CD4-positive, alpha-beta T cell (primary cell): ENCODE data around the gene DTWD1. TPM values are rescaled to one million over a fixed set of nuclear protein-coding genes. Genes with fewer than 3 reads are reported as not detected.

Experiments used
- ATAC-seq: fragments of 200-7000 bp; cut with Tn5 transposase; one replicate; pipeline ENCODE4 v1.10.0; 2022; ENCODE audit warnings: mild to moderate bottlenecking; ENCODE audit not compliant: poor library complexity
- CTCF ChIA-PET: fragments of 350-600 bp; sonication (Branson Sonifier 250); formaldehyde crosslinking; loops from one replicate; lab custom pipeline; 2021; ENCODE audit warnings: antibody characterized with exemption, inconsistent platforms; lab: Charles Lee
- POLR2A ChIA-PET: fragments of 350-600 bp; sonication (Branson Sonifier 250); formaldehyde crosslinking; loops from one replicate; lab custom pipeline; 2021; ENCODE audit warnings: antibody characterized with exemption, inconsistent platforms; lab: Charles Lee
- DNase-seq, 14 experiments: peaks; one replicate each; pipeline ENCODE4 v3.0.0-alpha.2; 2013 to 2020; ENCODE audit warnings: mixed read lengths in 2 of 14
- H3K27ac ChIP-seq, 2 donors: one replicate each; pipeline versions ENCODE4 v1.5.1 to v1.7.0; 2013; ENCODE audit warnings: low read length in 2 of 2, low read depth in 1 of 2, mild to moderate bottlenecking in 1 of 2
- H3K27me3 ChIP-seq, 2 experiments: 1 replicate in 1 of 2; 2 replicates in 1 of 2; pipeline versions ENCODE4 v1.6.1 to v1.7.0; 2013; ENCODE audit warnings: low read length in 2 of 2, control low read depth in 1 of 2, mild to moderate bottlenecking in 1 of 2, moderate library complexity in 1 of 2; ENCODE audit not compliant: insufficient read depth in 2 of 2, control insufficient read depth in 1 of 2
- H3K36me3 ChIP-seq: one replicate; pipeline ENCODE4 v1.6.1; 2013; ENCODE audit warnings: low read length, control low read depth; ENCODE audit not compliant: insufficient read depth
- H3K4me1 ChIP-seq: one replicate; pipeline ENCODE4 v1.6.1; 2013; ENCODE audit warnings: low read length, control low read depth; ENCODE audit not compliant: insufficient read depth
- H3K4me3 ChIP-seq: one replicate; pipeline ENCODE4 v1.5.1; 2013; ENCODE audit warnings: mild to moderate bottlenecking, low read length, moderate library complexity
- H3K9me3 ChIP-seq, 2 experiments: 1 replicate in 1 of 2; 2 replicates in 1 of 2; pipeline versions ENCODE4 v1.6.1 to v1.7.0; 2013; ENCODE audit warnings: low read length in 2 of 2, mild to moderate bottlenecking in 2 of 2, control low read depth in 1 of 2, moderate library complexity in 1 of 2; ENCODE audit not compliant: control insufficient read depth in 1 of 2, insufficient read depth in 1 of 2
- H3K27ac Mint-ChIP-seq: one replicate; pipeline ENCODE4 v1.8.0; 2020; ENCODE audit warnings: mixed read lengths
- H3K27me3 Mint-ChIP-seq: one replicate; pipeline ENCODE4 v1.8.0; 2021; ENCODE audit warnings: mixed read lengths
- H3K36me3 Mint-ChIP-seq: one replicate; pipeline ENCODE4 v1.8.0; 2021; ENCODE audit warnings: low read depth, mixed read lengths
- H3K4me1 Mint-ChIP-seq: one replicate; pipeline ENCODE4 v1.8.0; 2021; ENCODE audit warnings: low read depth, mixed read lengths
- H3K4me3 Mint-ChIP-seq: one replicate; pipeline ENCODE4 v1.8.0; 2020; ENCODE audit warnings: mild to moderate bottlenecking, mixed read lengths
- H3K9me3 Mint-ChIP-seq: one replicate; pipeline ENCODE4 v1.8.0; 2020; ENCODE audit warnings: mixed read lengths
- CTCF ChIP-seq: fragments of 200-600 bp; IDR thresholded peaks from one replicate; pipeline ENCODE4 v1.8.0; 2022; ENCODE audit warnings: antibody characterized with exemption, mild to moderate bottlenecking
- intact Hi-C, 2 experiments: fragments of 100-400 bp; cut with DNase I in 1 of 2; cut with micrococcal nuclease in 1 of 2; formaldehyde crosslinking; loops; one replicate each; pipeline versions ENCODE4 v1.15.1 to v1.9.0; 2023 to 2025; cut with DNase I, micrococcal nuclease
- total RNA-seq, 174 experiments: library from RNA in 2 of 174; stranded (reverse) in 2 of 174; gene quantifications; one replicate each; pipeline ENCODE4 v1.2.3 and lab custom pipeline; 2021 to 2026

DTWD1 gene
- total RNA-seq, 2 experiments from 2014 or later = 10.1 to 10.2 TPM

DNA sequence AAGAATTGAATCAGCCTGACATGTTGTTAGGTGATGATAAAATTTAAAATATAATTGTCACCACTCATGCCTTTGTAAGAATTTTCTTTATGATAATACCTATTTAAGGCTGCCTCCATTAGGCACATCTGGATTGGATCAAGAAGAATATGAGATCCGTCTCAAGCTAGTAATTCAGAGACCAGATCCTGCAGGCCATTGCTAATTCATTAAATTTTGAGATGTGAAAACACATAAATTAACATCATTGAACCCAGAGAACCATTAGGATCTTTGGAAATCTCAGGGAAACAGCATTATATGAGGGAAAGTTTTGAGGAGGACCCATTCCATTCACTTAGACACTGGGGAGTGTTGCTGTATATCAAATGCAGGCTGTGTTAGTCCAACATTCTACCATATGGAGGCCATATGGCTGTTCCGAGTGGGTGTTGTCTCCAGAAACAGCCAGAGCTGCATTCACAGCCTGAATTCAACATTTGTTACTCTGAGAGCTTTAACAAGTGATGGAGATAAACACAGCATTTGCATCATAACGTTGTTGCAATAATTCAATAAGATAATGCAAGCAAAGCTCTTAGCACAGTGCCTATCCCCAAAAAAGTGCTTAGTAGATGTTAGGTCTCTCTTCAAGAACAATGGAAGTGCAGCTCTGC, 67.4 kb downstream of the DTWD1 start:
- TF ChIP-seq CTCF = no peak
- Histone ChIP-seq H3K4me1 (no peaks in the 10 kb centered on the region), H3K27me3 (no peaks in the 10 kb centered on the region), H3K4me3 (no peak overlapping the region), H3K36me3 (no peaks in the 10 kb centered on the region), H3K9me3 (no peaks in the 10 kb centered on the region), H3K27ac (no peak overlapping the region)
- intact Hi-C loops = no loop called here
- H3K4me1 Mint-ChIP-seq = no peaks in the 10 kb centered on the region
- no peak overlapping the region for H3K4me3 Mint-ChIP-seq
- H3K27me3 Mint-ChIP-seq = no peaks in the 10 kb centered on the region
- POLR2A ChIA-PET = interaction anchor here (0.6 kb wide), 1 partner anchor 1261 kb away, joined by 3 read pairs; no protein-coding TSS in a partner anchor
- no peak overlapping the region for H3K27ac Mint-ChIP-seq
- no peaks in the 10 kb centered on the region for H3K36me3 Mint-ChIP-seq
- CTCF ChIA-PET = no interaction called here
- H3K9me3 Mint-ChIP-seq = no peaks in the 10 kb centered on the region
- ATAC-seq = no peak
- no peak for DNase-seq

DNA sequence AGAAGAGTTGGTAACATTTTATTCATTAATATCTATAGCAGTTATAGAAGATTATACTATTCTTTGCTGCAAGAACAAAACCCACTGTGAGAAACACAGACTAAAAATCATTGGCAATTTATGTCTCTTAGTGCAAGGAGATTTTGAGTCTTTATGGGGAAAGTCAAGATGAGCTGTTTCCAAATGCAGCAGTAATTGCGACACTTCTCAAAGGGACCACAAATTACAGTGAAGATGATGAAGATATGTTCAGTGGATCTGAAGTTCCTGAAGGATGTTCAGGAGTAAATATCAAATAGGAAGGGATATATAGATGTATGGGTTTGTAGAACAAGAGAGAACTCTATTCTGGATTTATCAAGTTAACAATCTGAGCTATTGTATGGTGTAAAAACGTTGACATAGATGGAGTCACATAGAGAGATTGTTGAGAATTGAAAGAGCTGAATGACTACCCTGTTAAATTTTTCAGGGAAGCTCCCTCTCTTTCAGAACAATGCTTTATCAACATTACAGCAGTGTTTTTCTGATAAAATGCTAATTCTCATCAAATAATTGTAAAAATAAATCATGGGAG, 71.8 kb downstream of the DTWD1 start:
- Histone ChIP-seq H3K27ac (no peak overlapping the region), H3K27me3 (no peaks in the 10 kb centered on the region), H3K36me3 (no peaks in the 10 kb centered on the region), H3K9me3 (no peaks in the 10 kb centered on the region), H3K4me1 (no peaks in the 10 kb centered on the region), H3K4me3 (no peak overlapping the region)
- CTCF ChIA-PET = no interaction called here
- Mint-ChIP-seq H3K36me3 (no peaks in the 10 kb centered on the region), H3K27me3 (no peaks in the 10 kb centered on the region), H3K4me3 (no peak overlapping the region), H3K9me3 (no peaks in the 10 kb centered on the region), H3K4me1 (no peaks in the 10 kb centered on the region), H3K27ac (no peak overlapping the region)
- intact Hi-C loops = no loop called here
- ATAC-seq = no peak
- TF ChIP-seq CTCF = no peak
- POLR2A ChIA-PET = no interaction called here
- no peak for DNase-seq

DNA sequence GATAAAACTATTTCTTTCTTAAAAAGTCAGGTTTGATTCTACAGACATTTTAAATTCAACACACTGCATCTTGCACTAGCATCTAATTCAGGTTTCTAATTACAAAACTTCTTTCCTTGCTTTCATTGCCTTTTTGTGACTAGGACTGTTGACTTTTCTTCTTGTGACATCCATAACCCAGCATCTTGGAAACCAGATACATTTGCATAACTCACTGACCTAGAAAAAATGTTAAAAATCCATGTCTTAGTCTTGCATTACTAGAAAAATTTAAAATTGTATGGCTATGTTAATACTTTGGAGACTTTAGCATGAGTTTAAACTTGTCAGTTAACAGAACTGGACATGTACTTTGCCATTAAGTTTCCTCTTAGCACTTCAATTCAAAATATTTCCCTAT, 72.7 kb downstream of the DTWD1 start:
- Histone ChIP-seq H3K27ac (no peak overlapping the region), H3K9me3 (no peaks in the 10 kb centered on the region), H3K4me1 (no peaks in the 10 kb centered on the region), H3K27me3 (no peaks in the 10 kb centered on the region), H3K4me3 (no peak overlapping the region), H3K36me3 (no peaks in the 10 kb centered on the region)
- Mint-ChIP-seq H3K36me3 (no peaks in the 10 kb centered on the region), H3K27me3 (no peaks in the 10 kb centered on the region), H3K4me3 (no peak overlapping the region), H3K4me1 (no peaks in the 10 kb centered on the region), H3K9me3 (no peaks in the 10 kb centered on the region), H3K27ac (no peak overlapping the region)
- ATAC-seq = no peak
- no peak for TF ChIP-seq CTCF
- DNase-seq = no peak
- POLR2A ChIA-PET = no interaction called here
- intact Hi-C loops = no loop called here
- CTCF ChIA-PET = no interaction called here
